Caki2 (cell line): ENCODE results near the gene PROSER2. TPM values are rescaled to one million over a fixed set of nuclear protein-coding genes. Genes with fewer than 3 reads are reported as not detected.

Experiments used
- DNase-seq: peaks from one replicate; pipeline ENCODE4 v3.0.0-alpha.2; 2015; ENCODE audit warnings: low read depth
- in situ Hi-C: cut with HindIII; loops from 2 replicates; pipeline ENCODE4 v1.10.0; 2016; ENCODE audit warnings: low sequenced_read_pairs, low pct_unique_long_range_greater_than_20kb, mixed read lengths
- total RNA-seq: library from RNA; depleted of rRNA; stranded (reverse); fragments of >200 nt; shearing (Covaris generic); gene quantifications from 2 replicates; pipeline ENCODE4 v1.2.3, GENCODE V29; 2014; ENCODE audit warnings: low replicate concordance

The PROSER2 gene
- total RNA-seq, 1 experiment from 2014 or later = 83.5 TPM

- DNase-seq = peak; percentile 80
- in situ Hi-C loops = no loop called here
These were observed 24.1 kb upstream of the PROSER2 start for GRCh38 chr10:11798845-11799735.

- no peak for DNase-seq
- in situ Hi-C loops = no loop called here
These were observed 23.4 kb upstream of the PROSER2 start for GRCh38 chr10:11799736-11800080.

GRCh38 chr10:11804336-11804735 is 18.8 kb upstream of the PROSER2 start:
- in situ Hi-C loops = no loop called here
- no peak for DNase-seq

- DNase-seq = no peak
- in situ Hi-C loops = no loop called here
These were observed 17.4 kb upstream of the PROSER2 start for GRCh38 chr10:11805792-11806191.

GRCh38 chr10:11806706-11807105 is 16.4 kb upstream of the PROSER2 start:
- in situ Hi-C loops = no loop called here
- no peak for DNase-seq

GRCh38 chr10:11808808-11809207 is 14.3 kb upstream of the PROSER2 start:
- in situ Hi-C loops = no loop called here
- DNase-seq = no peak

GRCh38 chr10:11810313-11810766 is 12.8 kb upstream of the PROSER2 start:
- DNase-seq = peak; percentile 65
- in situ Hi-C loops = no loop called here

- no peak for DNase-seq
- in situ Hi-C loops = no loop called here
These were observed 12.2 kb upstream of the PROSER2 start for GRCh38 chr10:11810973-11811372.

GRCh38 chr10:11813177-11813576 is 10.0 kb upstream of the PROSER2 start:
- in situ Hi-C loops = no loop called here
- no peak for DNase-seq

GRCh38 chr10:11813855-11814567 is 9.1 kb upstream of the PROSER2 start:
- DNase-seq = no peak
- in situ Hi-C loops = no loop called here

- DNase-seq = no peak
- in situ Hi-C loops = no loop called here
These were observed 4.1 kb upstream of the PROSER2 start for GRCh38 chr10:11819027-11819426.

- DNase-seq = no peak
- in situ Hi-C loops = no loop called here
These were observed 965 bp upstream of the PROSER2 start for GRCh38 chr10:11822026-11822756.

GRCh38 chr10:11822809-11823121 is 391 bp upstream of the PROSER2 start:
- no peak for DNase-seq
- in situ Hi-C loops = no loop called here

GRCh38 chr10:11823989-11824346 is 812 bp downstream of the PROSER2 start:
- in situ Hi-C loops = no loop called here
- DNase-seq = no peak

- no peak for DNase-seq
- in situ Hi-C loops = no loop called here
These were observed 1.2 kb downstream of the PROSER2 start for GRCh38 chr10:11824376-11824775.

GRCh38 chr10:11824825-11825224 is 1.7 kb downstream of the PROSER2 start:
- in situ Hi-C loops = no loop called here

GRCh38 chr10:11825796-11826414 is 2.7 kb downstream of the PROSER2 start:
- DNase-seq = no peak
- in situ Hi-C loops = no loop called here

More at GRCh38 chr10:11824825-11825224, 1.7 kb downstream of the PROSER2 start:
- DNase-seq = no peak

GRCh38 chr10:11827006-11827405 is 3.9 kb downstream of the PROSER2 start:
- DNase-seq = no peak

GRCh38 chr10:11827414-11827813 is 4.3 kb downstream of the PROSER2 start:
- DNase-seq = no peak
- in situ Hi-C loops = no loop called here

More at GRCh38 chr10:11827006-11827405, 3.9 kb downstream of the PROSER2 start:
- in situ Hi-C loops = no loop called here
